EH (cell line): ENCODE results near the gene SPP2.

Experiments used
- DNase-seq: peaks from one replicate; pipeline ENCODE4 v3.0.0-alpha.2; 2015; ENCODE audit warnings: low read depth

SPP2 gene

DNA sequence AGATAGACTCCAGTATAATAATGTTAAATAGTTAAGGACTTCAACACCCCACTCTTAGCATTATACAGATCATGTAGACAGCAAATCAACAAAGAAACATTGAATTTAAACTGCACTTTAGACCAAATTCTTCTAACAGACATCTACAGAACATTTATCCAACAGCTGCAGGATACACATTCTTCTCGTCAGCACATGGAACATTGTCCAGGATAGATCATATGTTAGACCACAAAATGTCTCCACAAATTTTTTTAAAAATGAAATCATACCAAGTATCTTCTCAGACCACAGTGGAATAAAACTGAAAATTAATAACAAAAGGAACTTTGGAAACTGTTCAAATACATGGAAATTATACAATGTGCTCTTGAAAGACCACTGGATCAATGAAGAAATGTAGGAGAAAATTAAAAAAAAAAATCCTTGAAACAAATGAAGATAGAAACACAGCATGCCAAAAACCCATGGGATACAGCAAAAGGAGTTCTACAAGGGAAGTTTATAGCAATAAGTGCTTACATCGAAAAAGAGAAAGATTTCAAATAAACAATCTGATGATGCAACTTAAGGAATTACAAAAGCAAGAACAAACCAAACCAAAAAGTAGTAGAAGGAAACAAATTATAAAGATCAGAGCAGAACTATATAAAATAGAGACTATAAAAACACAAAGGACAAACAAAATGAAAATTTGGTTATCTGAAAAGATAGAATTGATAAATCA, 12.3 kb upstream of the SPP2 start:
- DNase-seq = no peak

DNA sequence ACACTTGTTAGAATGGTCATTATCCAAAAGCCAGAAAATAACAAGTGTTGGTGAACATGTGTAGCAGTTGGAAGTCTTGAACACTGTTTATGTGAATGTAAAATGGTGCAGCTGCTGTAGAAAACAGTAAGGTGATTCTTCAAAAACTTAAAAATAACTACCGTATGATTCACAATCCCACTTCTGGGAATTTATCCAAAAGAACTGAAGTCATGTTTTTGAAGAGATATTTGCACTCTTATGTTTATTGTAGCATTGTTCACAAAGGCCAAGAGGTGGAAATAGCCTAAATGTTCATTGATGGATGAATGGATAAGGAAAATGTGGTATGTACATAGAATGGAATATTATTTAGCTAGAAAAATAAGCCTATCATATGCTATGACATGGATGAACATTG, 6.3 kb upstream of the SPP2 start:
- DNase-seq = peak; percentile 65

DNA sequence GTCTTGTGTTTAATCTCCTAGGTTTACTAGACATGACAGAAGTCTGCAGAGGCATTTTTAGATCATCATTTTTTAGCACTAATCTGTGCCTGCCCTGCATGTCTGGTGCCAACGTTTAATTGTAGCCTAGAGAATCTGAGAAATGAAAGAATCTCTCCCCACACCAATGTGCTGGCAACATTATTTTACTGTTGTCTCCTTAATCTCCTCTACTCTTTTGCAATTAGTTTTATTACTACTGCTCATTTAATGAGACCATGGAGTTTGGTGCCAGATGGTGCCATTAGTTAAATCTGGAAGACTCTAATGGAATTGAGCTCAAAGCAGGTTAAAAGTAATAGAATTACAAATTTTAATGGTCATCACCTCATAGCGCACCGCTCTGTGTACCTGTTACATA, 4.0 kb upstream of the SPP2 start:
- no peak for DNase-seq

DNA sequence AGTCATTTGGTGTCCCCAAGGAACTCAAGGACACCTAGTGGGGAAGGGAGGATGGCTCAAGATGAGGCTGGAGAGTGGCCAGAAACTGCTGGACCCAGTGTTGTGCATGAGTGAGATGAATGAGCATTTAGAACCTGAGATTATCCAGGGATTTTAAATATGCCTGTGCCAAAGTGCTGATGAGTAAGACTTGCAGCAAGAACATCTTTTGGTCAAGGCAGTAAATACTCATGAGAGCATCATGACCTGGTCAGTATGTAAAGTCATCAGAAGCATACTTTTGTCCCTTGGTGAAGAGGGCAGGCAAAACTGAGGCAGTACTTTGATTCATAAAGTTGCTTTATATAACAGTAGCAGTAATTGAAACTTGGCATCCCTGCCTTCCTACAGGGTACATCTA, 3.1 kb upstream of the SPP2 start:
- no peak for DNase-seq

DNA sequence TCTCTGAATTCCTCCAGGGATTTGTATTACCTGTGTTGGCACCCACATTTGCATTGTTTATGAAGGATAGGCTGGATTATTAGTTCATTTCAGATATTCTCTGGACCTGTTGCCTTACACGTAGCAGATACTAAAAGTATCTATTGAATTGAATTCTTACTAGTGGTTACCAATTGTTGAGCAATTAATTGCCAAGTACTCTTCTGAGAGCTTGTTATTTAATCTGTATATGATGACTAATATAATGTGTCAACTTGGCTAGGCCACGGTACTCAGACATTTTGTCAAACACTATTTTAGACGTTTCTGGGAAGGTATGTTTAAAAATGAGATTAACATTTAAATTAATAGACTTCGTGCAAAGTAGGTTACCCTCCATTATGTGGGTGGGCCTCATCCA, 2.5 kb upstream of the SPP2 start:
- DNase-seq = no peak

DNA sequence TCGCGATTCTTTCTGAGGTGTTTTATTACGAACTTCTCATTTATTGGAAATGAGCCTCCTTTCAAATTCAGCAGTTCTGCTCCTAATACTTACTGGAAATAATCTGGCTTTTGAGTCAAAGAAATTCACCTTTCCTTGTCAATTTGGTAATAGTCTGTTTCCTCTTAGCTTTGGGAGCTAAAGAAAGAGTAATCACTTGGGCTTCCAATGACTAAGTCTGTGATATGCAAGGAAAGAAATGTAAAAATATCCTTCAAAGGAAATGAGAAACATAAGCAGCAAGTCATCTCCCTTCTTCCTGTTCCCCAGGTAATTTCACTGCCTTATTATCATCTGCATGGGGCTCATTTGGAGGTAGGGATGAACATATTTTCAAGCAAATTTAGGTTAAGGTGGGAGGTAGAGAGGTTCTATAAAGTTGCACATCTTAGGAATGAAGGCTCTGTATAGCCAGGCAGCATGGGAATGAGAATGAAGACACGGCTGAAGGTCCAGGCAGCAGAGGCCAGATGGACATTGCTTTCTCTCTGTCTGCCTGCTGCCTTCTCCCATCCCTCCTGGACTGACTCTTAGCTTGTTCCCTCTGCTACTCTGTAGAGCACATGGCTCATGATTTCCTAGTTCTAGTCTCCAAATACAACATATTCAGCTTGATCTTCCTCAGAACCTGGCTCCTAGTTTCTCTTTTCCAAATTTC, 1.0 kb downstream of the SPP2 start:
- DNase-seq = no peak

DNA sequence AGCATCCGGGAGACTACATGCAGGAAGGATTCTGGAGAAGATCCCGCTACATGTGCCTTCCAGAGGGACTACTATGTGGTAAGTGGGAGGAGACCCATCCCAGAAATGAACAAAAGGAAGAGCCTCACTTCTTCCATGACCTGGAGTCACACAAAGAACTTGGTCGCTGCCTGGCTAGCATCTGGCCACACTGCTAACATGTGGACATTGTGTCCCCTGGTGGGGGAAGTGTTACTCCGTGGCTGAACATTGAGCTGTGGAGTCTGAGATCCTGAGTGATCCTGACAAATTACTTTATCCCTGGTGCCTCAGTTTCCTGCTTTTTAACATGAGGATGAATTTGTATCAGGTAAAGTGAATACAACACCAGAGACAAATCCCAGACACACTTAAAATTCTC, 8.4 kb downstream of the SPP2 start:
- DNase-seq = no peak

DNA sequence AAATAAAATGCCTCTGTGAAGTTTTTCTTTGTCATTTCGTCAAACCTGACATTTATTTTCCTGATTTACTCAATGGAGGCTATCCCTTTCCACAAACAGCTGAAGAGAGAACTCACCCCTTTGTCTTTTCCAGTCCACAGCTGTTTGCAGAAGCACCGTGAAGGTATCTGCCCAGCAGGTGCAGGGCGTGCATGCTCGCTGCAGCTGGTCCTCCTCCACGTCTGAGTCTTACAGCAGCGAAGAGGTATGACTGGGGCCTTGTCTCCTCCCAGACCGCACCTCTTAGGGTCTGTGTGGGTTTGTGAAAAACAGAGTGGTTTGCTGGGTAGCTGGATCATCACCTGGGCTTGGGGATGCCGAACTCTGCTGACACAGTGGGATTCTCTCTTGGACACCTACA, 9.7 kb downstream of the SPP2 start:
- DNase-seq = no peak

DNA sequence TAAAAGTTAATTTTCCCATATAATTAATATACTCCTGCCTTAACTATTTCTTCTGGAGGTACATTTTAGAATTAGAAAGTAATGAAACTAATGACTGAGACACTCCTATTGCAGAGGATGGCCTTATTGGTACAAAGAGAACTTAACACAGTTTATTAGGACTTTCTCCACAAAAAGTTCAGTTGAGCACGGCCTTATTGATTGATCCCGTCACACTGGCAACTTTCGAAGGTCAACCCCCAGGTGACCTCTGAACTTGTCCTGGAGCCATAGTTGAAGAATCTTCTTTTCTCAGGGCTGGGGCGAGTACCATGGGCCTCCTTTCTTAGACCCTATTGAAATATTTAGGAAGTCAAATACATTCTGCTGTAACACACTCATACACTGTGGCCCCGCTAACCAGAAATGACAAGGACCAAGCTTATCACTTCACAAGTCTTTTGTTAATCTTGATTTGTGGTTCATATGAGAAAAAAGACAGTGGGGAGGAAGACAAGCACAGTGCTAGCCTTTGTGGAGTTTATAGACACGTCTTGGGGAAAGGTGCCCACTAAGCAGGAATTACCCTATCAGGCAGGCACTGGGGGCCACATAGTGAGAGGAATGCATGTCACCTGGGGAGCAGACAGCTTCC, 11.2 kb downstream of the SPP2 start:
- DNase-seq = no peak

DNA sequence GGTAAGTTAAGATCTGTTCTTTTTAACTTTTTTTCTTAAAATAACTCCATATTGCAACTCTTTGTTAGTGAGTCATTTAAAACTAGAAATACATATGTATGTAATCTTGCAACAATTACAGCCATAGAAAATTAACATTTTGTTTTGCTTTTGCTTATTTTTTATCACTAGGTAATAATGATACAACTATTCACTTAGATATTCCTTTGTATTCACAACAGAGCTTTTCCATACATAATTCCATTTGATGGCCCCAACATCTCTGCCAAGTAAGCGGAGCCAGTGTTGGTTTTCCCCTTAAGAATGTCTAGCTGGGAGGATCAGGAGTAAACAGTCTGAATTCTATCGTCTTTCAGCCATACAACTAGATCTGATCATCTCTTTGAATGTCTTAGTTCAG, 16.1 kb downstream of the SPP2 start:
- DNase-seq = no peak

DNA sequence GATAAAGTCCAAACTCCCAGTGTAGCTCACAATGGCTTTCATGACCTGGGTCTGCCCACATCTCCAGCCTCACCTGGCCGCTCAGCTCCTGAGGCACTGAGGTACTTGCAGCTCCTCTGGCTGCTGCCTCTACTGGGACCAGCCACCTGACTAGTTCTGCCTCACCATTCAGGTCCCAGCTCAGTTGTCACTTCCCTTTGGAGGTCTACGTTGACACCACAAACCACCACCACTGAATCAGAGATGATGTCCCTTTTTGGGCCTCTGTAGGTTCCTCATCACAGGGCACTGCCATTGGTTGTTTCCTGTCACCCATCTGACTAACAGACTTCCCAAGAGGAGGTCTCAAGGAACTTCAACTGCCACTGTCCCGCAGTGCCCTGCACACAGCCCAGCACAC, 21.2 kb downstream of the SPP2 start:
- DNase-seq = no peak

DNA sequence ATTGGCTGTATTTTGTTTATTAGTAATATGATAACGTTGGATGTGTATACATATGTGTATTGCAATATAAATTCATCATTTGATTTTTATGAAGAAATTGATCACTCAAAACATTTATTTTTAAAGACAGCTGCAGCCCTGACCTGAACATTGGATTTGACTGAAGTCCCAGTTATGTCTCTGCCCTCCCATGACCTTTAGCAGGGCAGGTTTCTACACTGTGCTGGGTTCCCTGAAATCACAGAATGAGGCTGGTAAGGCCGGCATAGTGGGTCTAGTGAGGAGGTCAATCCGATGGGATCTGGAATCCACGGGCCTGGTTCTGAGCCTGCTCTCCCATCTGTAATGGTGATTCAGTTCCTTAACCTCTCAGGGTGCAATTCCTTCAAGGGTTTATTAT, 22.0 kb downstream of the SPP2 start:
- DNase-seq = no peak

DNA sequence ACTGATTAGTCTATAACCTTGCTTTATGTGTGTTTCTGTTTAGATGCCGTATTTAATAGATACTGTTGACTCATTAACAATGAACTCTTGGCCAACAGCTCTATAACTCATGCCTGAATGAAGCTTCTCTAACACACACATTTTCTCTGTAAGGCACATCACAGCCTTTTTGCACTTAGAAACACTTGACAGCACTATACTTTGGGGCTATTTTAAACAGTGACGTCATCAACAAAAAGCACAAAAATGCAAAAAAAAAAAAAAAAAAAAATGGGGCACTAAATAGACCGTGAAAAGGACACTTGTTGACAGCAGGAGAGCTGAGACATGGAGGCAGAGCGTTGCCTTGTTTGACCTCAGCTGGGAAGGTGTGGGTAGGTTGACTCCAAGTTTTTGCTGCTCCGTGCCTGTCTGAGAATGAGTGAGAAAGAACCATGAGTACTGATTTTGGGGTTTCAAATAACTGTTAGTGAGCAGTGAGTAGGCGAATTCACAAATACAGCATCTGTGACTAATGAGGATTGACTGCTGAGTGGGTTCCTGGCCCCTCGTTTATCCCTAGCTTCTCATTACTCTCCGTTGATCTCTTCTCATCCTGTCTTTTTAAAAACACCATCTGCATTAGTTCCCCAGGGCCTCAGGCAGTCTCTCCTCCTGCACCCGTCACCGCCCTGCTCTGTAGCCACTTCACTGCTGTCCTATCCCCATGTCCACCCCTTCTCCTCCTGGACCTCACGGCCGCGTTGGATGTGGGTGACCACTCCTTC, 24.4 kb downstream of the SPP2 start:
- no peak for DNase-seq

DNA sequence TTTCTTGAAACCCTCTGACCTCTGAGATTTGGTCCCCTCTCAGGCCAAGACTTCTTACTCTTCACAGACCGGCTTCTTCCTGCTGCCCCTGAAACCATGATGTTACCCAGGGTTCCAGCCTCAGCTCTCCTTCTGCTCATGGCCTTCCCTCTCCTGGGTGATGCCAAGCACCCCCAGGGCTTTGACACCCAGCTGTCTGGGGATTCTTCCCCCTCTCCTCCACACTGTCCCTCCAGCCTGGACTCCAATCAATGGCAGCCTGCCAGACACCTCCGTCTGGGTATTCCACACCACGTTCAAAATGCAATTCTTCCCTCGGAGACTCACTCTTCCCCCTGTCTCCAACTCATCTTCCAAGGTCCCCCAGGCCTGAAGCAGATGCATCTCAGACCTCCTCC, 25.0 kb downstream of the SPP2 start:
- DNase-seq = no peak

DNA sequence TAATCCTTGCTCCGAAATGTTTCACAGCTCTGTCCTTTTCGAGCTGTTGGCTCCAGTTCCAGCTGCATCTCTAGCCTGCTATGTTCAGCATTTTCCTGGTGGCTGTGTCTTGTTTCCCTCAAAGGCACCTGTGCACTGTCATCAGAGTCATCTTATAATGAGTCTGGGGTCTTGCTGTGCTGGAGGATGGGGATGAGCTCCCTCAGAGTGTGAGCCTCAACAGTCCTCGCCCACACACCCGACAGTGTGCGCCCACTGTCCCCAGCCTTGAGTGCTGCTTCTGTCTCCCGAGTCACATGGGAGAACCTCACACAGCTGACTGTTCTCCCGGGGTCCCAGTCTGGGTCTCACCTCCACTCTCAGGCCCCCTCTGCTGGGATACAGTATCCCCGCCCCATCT, 25.4 kb downstream of the SPP2 start:
- DNase-seq = no peak

DNA sequence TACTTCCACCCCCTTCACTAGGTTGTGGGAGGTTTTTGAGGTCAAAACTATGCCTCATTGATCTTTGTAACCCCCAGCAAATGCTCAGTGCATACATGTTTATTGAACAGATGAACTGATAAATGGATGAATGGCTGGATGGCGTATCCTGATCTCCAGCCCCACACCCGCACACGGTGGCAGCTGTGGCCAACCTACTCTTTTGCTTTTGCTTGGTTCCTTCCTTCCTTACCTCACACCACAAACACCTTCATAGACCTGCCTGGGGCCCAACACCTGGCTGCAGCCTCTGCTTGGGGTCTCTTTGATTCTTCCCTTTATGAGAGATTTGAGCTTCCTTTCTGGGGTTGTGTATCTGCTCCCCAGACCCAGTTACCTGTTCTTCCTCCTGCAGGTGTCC, 25.9 kb downstream of the SPP2 start:
- DNase-seq = no peak

DNA sequence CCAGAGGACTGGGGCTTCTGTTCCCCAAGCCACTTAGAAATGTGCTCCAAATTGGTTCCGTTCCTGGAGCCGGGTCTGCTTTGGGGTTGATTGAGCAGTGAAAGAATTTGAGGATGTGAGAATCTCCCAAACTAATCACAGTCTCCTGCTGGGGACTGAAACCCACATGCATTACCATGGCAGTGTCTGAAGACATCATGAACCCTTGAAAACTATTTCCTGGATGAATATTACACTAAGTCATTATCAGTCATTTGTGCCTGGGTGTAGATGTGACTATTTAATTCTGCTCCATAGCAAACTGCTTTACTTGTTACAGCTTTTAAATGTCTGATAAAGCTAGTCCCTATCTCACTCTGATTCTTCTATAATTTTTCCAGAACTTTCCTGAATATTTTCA, 27.6 kb downstream of the SPP2 start:
- DNase-seq = no peak

DNA sequence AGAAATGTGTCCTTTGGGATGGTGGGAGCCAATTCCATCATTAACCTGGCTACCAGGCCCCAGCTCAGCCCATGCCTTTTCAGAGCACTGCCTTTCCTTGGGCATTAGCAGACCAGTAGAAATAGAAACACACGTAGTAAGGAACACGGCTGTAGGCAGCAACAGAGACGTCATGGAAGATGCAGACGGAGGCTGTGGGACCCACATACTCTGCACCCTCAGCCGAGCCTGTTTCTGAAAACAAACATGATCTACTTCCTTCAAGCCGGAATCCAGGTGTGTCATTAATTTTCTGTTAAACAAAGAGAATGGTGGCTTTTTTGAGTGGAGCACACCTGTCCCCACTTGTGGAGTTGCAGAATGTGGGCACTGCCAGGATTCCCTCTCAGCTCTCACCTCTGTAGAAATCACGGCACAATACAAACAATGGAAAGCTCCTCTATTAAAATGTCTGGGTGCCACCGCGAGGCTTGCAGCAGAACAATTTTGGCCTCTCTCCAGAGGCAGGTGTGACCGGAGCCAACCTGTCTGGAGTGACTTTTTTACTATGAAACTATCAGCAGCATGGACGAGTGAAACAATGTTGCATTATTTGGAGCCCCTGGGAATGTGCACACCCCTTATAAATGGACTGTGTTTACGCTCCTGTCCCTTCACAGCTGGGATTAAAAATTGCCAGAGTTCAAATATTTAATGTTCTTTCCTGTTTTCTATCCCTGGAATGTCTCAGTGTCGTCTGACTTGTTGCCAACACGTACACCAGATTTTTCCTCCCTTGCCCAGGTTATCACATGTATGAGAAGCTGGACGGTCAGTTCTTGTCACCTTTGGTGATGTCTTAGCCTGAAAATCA, 31.7 kb downstream of the SPP2 start:
- DNase-seq = no peak

DNA sequence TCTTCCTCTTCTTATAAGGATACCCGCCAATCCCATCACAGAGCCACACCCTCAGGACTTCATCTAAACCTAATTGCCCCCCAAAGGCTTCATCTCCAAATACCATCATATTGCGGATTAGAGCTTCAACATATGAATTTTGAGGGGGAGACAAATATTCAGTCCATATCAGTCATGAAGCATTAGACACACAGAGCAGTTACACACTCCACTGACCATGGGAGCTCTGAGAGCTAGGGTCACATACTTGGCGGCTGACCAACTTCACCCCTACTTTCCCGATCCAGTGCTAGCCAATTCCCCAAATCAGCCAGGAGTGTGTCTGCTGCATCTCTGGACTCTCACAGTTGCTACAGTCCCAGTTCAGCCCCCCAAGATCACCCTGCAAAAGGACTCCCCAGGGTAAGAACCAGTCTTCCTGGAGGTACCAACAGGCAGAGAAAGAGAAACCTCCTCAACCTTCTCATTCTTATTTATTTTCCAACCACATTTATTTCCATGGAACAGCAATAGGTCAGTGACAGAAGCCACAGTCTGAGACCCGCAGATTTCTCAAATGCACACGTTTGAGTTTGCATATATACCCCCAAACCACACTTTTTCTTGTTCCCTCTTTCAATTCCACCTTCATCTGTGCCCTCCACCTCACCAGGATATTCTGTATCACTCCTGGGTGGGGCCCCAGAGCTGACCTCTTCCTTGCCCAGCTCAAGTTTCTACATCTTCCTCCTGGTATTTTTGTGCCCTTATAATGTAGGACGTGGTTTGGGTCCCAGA, 33.3 kb downstream of the SPP2 start:
- DNase-seq = no peak

DNA sequence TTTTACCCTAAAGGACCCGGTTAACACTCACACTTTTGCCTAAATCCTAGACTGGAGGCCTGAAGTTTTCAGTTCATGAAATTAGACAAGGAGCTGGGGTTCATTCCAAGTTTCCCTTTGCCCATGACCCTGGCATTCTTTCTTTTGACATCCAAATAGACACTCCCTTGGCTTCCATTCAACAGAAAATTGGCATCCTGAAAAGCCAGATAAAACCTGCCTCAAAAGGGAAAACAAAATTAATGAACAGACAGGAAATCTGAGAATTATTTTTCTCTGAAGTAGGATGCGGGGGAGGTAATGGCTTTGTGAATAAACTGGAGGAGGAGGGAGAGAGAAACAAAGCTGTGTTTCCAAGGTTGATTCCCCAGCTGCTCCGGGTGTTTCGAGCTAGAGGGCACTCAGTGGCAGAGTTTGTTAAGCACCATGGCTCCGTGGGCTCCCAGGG, 41.0 kb downstream of the SPP2 start:
- no peak for DNase-seq

DNA sequence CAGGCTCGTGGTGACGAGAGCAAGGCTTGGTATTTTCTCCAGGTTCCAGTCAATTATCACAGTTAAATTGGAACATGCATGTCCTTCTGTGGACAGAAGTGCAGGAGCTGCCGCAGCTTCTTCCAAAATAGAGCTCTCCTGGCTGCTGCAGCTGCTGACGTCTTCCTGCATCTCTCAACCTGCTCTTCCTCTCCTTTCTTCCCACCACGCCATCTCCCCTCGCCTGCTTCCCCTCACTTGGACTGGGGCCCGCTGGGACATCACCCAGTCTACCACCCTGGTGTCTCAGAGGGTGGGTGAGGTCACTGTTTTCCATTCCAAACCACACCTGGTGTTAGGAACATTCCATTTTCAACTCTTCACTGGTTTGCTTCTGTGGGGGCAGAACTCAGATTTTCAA, 41.4 kb downstream of the SPP2 start:
- no peak for DNase-seq
